Adrenal gland (tissue), 5 donors: ENCODE data around the gene COL23A1.

Source experiments
- CTCF ChIP-seq, 6 experiments: fragments of 450-650 bp in 4 of 6; fragments of 200-600 bp in 2 of 6; sonication (generic) in 1 of 6; IDR thresholded peaks; 1 replicate in 5 of 6; 2 replicates in 1 of 6; pipeline versions ENCODE4 v1.5.1 to v1.8.0; 2016 to 2021; ENCODE audit warnings: antibody characterized with exemption in 6 of 6, mild to moderate bottlenecking in 2 of 6, moderate library complexity in 1 of 6
- POLR2A ChIP-seq, 2 donors: fragments of 450-650 bp; IDR thresholded peaks; one replicate each; pipeline ENCODE4 v1.6.1; 2017; ENCODE audit warnings: antibody characterized with exemption in 2 of 2, mild to moderate bottlenecking in 2 of 2, moderate library complexity in 1 of 2
- donor health status: DM: no; HTN: no; CAD: no.

- TF ChIP-seq CTCF (IDR thresholded peaks at IDR 0.05) (no peak), POLR2A (IDR thresholded peaks at IDR 0.05) (no peak)
Measured at GRCh38 chr5:178245389-178245788, 344.8 kb downstream of the COL23A1 start.
